Colon (tissue), 2 donors: ENCODE measurements around the gene ZNF343.

Experiments used
- FAIRE-seq: peaks from 2 replicates; lab custom pipeline; 2012; peaks lifted over from hg19 to GRCh38; lab: Jason Lieb, UNC
- donor health status: control.
- donor health status: control.

ZNF343 gene

DNA sequence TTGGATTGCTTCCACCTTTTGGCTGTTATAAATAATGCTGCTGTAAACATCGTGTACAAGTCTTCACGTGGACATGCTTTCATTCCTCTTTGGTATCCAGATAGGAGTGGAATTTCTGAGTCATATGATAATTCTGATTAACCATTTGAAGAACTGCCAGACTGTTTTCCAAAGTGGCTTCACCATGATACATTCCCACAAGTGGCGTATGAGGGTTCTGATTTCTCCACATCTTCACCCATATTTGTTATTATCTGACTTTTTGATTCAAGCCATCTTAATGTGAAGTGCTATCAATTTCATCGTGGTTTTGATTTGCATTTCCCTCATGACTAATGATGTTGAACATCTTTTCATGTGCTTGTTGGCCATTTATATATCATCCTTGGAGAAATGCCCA is 35.2 kb downstream of the ZNF343 start:
- FAIRE-seq, result no peak

DNA sequence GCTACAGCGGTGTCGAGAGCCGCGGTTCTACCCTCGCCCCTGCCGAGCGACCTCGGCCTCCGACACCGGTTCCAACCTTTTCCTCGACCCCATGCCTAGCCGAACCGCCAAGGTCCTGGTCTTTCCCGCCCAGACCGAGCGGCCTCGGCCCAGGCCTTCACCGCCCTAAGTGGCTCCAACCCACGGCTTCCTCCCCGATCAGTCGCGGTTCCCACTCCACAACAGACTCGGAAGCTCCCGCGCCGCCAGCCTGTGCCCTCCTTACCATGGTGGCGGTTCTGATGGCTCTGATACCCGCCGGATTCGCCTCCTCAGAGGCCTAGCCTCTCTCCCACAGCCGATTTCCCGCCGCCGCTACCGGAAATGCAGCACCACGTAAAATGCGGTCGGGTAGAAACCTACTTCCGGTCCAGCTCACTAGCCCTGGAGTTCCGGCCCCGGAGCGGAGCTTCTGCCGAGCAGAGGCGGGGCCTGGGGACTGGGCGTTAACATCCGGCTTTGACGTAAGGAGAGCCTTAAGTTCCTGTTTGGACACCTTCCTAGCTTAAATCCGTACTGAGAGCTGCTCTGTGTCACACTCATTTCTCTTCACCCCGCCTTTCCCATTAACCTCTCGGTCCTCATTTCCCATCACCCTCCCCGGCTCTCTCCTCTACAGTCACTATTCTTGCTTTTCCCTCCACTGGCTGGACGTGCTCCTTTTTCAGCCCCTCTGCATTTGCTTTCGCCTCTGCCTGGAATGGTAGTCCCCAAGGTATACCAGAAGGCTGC is 38.1 kb downstream of the ZNF343 start, which contains the start of gene SNRPB:
TSS of gene SNRPB (minus strand) at position 367 of the 771 bp plus-strand sequence. CDS start at position 268, 99 bp downstream.
- no peak for FAIRE-seq

DNA sequence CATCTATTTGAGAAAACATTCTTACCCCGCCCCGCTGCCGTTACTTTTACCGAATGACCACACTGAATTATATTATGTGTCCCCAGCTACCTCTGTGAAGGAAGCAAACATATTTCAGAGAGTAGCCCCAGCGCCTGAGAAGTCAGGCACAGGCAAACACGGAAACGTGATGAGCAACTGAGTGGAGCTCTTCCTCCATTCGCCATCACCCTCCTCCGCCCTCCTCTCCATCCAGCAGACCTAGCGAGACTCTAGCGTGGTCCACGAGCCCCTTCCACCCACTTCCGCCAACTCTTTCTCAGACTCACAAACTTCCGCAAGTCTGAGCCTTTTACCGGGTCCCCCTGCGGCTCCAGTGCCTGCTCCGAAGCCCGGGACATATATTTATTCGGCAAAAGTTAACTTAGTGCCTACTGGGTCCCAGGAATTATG is 38.7 kb downstream of the ZNF343 start:
- no peak for FAIRE-seq

DNA sequence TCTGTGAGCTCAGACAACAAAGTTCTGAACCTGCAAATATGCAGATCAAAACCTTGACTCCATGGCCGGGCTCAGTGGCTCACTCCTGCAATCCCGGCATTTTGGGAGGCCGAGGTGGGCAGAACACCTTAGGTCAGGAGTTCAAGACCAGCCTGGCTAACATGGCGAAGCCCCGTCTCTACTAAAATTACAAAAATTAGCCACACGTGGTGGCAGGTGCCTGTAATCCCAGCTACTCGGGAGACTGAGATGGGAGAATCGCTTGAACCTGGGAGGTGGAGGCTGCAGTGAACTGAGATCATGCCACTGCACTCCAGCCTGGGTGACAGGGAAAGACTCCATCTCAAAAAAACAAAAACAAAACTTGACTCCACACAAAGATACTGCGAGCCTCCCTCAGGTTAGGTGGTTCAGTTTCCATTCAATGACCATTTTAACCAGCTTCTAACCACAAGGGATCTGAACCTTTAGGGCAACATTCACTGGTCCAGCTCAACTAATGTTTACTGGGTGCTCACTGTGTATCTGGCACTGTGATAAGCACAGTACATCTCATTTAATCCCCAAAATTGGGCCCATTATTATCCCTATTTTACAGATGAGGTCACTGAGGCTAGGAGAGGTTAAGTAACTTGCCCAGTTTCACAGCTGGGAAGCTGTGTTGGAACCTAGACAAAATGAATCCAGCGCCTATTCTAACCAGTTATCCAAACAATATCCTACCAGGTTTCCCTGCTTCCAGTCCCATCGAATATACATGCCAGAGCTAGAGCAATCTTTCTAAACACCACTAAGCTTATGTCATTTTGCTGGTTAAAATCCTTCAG is 39.9 kb downstream of the ZNF343 start:
- no peak for FAIRE-seq

DNA sequence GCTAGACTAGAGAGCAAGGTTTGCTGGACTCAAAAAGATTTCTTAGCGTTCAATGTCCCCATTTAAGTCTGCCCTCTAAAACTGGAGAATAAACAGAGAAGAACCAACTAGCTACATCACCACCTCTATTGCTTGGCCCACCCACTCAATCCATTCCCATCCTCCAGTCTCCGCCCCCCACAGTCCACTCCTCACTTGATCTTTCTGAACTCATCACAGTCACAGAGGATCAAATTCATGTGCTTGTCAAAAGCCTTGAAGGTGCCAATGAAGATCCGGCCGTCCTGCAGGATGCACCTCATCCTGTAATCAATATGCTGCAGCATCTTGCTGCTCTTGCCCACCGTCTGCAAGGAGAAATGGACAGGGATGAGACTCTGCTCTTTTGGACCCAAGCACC is 41.3 kb downstream of the ZNF343 start:
- no peak for FAIRE-seq

DNA sequence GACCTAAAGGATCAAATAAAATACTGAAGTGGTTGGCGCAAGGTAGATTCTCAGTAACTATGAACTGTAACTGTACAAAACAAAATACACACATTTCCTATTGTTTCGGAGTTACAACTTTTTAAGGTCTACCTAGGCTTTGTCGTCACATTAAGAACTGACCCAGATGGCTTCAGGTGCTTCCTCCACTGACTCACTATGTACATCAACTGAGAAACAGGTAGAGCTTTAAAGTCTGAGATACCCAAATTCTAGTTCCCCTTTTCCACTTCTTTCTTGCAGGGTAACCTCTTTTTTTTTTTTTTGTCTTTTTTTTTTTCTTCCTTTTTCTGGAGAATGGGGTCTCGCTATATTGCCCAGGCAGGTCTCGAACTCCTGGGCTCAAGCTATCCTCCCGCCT is 43.6 kb downstream of the ZNF343 start:
- no peak for FAIRE-seq

DNA sequence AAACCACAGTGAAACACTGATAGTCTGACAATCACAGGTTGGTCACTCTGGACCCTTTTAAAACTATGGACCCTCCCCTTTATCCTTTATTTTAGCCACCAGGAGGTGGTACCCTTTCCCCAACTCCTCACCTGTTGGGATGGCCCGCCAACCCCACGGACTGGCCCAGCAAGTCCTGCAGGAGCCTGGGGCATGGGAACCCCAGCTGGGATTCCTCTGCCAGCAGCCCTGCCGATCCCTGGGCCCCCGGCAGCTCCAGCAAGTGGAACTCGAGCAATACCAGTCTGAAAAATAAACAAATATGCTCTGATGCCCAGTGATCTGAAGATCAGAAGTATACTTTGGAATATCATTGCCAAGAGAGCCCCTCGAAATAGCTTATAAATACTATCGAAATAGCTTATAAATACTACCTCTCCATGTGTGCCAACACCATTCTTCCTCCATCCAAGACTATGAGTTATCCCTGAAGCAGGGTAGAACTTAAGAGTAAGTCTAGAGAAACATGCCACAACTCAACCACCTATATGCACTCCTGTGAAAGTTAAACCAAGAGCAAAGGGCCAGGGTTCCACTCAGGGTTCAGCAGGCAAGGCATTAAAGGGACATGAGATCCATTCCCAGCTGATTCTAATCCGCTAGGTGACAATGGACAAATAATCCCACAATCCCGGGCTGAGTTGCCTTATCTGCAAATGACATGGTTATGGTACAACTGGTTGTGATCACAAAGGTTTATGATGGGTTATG is 44.9 kb downstream of the ZNF343 start:
- FAIRE-seq, result no peak

DNA sequence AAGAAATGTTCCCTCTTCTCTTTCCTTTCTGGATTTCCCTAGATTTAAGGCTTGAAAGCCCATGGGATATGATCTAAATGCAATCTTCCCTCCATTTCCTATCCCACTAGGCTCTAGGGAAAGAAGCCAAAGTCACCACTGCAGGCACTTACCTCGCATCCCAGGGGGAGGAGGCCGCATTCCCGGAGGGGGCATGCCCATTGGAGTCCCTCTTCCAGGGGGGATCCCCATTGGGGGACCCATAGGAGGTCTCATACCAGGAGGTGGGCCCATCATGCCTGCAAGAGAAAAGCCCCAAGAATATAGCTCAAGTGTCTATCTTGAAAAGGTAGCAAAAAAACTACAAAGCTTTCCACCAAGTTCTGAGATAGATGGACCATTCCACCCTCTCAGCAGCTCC is 46.2 kb downstream of the ZNF343 start:
- FAIRE-seq, result no peak

DNA sequence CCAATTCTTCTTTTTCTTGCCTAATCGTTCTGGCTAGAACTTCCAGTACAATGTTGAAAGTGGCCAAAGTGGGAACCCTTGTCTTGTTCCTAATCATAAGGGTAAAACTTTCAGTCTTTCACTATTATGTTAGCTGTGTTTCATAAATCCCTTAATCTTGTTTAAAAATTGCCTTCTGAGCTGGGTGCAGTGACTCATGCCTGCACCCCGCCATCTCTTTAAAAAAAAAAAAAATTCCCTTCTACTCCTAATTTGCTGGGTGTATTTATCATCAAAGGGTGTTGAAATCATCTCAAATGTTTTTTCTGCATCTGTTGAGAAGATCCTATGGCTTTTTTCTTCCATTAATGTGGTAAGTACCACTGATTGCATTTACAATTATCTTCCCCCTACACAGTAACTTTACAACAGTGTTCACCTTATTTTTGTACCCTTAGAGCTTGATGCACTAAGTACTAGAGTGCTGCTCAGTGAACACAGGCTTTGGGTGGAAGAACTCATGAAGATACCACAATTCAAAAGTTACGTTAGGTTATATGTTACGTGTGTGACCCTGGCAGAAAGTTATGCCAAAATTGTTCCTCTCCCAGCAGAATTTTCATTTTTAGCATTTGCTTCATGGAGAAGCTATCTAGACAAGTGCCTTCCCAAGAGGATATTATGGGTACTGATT is 47.8 kb downstream of the ZNF343 start:
- FAIRE-seq, result no peak

DNA sequence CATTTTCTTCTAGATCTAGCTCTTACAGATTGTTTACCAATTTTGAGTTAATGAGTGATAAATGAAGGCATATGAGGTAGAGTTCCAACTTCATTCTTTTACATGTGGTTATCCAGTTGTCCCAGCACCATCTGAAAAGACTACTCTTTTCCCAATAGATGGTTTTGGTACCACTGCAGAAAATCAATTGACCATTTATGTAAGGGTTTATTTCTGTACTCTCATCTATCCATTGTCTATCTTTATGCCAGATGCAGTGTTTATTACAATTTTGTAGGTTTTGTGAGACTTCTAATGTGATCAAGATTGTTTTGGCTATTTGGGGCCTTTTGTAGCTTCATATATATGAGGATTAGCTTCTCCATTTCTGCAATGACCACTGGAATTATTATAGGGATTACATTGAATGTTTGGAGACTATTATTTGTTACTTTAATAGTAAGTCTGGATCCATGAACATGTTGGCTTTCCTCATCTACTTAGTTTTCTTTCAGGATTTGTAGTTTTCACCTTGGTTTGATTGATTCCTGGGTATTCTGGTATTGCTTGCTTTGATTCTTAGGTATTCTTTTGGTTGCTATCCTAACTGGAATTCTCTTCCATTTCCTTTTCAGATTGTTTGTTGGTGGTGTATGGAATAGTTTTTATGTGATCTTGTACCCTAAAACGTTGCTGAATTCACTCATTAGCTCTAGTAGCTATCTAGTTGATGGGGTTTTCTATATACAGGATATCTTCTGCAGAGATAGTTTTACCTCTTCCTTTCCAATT is 48.5 kb downstream of the ZNF343 start:
- no peak for FAIRE-seq

DNA sequence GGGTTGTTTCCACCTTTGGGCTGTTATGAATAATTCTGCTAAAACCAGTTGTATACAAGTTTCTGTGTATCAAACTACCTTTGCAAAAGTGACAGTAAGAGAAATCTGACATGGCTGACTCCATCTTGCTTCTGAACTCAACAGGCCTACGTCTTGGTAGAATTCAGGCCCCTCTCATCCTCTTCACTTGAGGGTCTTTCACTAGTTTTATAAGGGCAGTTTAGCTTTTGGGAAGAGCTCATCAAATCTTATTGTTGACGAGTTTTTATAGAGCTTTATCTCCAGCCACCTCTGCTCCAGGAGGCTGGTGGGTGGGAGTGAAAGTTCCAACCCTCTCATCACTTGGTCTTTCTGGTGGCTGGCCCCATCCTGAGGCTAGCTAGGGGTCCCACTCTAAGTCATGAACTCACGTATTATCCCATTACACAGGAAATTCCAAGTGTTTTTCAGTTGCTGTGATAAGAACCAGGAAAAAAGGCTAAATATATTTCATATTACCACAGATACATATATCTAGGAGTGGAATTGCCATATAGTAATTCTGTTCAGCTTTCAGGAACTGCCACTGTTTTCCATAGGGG is 49.7 kb downstream of the ZNF343 start:
- FAIRE-seq, result no peak

DNA sequence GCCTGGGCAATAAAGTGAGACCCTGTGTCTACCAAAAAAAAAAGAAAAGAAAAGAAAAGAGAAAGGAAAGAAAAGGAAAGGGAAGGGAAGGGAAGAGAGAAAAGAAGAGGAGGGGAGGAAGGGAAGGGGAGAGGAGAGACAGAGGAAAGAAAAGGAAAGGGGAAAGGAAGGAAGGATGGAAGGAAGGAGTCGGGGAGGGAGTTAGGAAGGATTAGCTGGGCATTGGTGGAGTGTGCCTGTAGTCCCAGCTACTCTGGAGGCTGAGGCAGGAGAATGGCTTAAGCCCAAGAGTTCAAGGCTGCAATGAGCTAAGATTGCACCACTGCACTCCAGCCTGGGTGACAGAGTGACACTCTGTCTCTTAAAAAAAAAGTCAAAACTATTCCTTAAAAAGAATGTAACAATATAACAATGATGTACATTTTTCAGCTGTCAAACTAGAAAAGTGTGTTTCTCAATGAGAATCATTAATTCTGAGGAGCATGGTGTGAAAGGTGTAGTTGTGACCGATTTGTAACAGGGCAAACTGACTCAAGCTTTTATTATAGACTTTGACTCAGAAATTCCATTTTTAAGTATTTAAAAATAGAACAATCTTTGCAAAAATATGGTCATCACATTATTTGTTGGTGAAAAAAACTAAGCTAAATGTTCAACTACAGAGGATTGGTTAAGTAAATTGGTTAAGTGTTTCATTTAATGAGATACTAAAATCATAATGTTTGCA is 52.8 kb downstream of the ZNF343 start:
- FAIRE-seq, result no peak

DNA sequence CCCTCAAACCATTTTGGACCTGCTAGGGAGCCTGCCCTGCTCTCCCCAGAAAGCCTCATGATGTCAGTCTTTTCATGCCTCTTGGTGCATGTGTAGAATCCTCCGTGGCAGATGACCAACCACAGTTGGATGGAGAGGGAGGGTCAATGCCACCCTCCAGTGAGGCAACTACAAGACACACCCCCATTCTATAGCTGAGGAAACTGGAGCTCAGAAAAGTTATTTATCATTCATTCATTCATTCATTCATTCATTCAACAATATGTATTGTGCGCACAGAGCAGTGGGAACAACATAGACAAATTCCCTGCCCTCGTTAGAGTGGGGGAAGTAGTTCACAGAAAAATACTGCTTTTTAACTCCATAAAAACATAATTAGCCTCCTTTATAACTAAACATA is 54.9 kb downstream of the ZNF343 start:
- FAIRE-seq, result no peak

DNA sequence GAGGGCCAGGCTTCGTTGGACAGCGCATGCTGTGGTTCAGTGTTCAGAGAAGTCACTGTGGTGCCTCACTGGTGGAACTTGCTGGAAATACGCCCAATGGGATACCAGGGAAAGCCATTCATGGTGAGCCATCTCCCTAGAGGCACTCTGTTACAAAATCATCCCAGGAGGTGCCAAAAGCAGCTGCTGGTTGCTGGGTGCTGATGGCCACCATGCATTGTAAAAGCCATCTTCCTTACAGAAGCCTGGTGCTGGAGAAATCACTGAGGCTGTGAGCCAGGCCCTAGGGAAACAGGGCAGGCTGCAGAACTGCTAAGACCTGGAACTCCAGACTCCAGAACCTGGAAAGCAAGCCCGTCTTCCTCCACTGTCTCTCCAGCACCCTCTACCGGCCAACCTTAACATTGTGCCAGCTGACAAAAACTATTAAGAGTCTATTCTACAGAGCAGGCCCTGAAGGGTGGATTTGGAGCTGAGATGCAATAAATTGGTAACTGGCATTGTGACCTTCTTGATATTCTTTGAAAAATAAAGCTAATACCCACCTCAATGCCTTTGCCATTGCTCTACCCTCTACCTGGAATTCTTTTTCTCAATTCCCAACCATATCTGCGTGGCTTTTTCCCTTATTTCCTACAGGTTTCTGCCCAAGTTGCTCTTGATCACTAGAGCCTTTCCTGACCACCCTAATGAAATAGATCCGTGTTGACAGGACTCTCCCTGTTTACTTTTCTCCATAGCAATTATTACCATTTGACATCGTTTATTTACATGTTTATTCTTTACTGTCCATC is 56.6 kb downstream of the ZNF343 start:
- FAIRE-seq, result no peak

DNA sequence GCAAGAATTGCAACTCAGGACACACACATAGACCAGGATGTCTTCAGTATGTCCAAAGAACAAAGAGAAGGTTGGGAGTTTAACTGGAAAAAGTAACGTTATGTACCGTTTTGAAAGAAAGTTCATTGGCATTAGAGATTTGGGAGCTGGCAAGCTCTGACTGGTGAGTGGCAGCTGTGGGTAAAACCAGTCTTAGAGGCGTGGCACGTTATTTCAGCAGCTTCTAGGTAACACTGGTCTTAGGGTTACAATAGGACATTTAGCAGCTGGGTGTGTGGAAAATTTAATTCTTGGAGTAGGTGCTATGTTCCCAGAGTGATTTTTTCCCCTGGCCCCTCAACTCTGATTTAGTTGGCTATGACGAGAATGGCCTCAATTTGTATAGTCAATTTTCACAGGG is 57.3 kb downstream of the ZNF343 start:
- no peak for FAIRE-seq

DNA sequence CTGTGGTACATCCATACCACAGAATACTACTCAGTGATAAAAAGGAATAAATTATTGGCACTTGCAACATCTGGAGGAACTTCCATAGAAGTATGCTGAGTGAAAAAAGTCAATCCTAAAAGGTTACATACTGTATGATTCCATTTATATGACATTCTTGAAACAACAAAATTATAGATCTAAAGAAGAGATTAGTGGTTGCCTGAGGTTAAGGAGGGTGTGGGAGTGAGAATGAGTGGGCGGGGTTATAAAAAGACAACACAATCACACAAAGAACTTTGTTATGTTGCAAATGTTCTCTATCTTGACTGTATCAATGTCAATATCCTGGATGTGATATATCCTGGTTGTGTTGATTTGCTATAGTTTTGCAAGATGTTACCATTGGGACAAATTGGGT is 59.3 kb downstream of the ZNF343 start:
- no peak for FAIRE-seq

DNA sequence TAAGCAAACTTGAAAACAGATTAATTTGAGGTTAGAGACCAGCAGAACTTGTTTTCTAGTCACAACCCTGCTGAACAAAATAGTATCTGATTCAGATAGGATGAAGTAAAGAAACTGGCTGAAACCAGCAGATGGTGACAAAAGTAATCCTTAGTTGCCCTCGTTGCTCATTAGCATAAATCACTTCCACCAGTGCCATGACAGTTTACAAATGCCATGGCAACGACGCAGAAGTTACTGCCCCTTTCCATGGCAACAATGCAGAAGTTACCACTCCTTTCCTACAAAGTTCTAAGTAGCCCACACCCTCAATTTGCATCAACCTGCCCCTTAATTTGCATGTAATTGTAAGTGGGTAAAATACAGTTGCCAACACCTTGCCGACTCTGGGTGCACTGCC is 61.9 kb downstream of the ZNF343 start:
- no peak for FAIRE-seq
